Neural cell (in vitro differentiated cells): Measurements from ENCODE around the gene TXNRD3. TPM values are rescaled to one million over a fixed set of nuclear protein-coding genes. Genes with fewer than 3 reads are reported as not detected.
"Not testable (repeated sequence)": the region's sequence is repeated elsewhere in the genome, so short reads cannot be mapped to it uniquely, and the experiment has no call there.

Source experiments
- H2AFZ ChIP-seq: fragments of 200-600, 300-800 bp; sonication (generic), shearing (Covaris generic); 2 replicates; pipeline ENCODE4 v1.6.0; 2014; ENCODE audit warnings: low read depth, mild to moderate bottlenecking, antibody characterized with exemption, low read length, moderate library complexity
- H3F3A ChIP-seq: fragments of 200-600 bp; shearing (Covaris generic); 2 replicates; pipeline ENCODE4 v1.6.1; 2016; ENCODE audit warnings: mild to moderate bottlenecking, moderate library complexity, mixed read lengths, antibody characterized with exemption, low read length; ENCODE audit not compliant: insufficient read depth, poor library complexity, severe bottlenecking
- H3K27ac ChIP-seq: fragments of 200-600, 300-800 bp; sonication (generic), shearing (Covaris generic); 2 replicates; pipeline ENCODE4 v1.5.1; 2014; ENCODE audit warnings: mild to moderate bottlenecking, low read length, moderate library complexity
- H3K27me3 ChIP-seq: fragments of 300-800, 200-600 bp; sonication (generic), shearing (Covaris generic); 2 replicates; pipeline ENCODE4 v1.6.0; 2014; ENCODE audit warnings: mild to moderate bottlenecking, low read depth, low read length, moderate library complexity; ENCODE audit not compliant: insufficient read depth
- H3K36me3 ChIP-seq: fragments of 300-800, 200-600 bp; sonication (generic), shearing (Covaris generic); 2 replicates; pipeline ENCODE4 v1.5.1; 2014; ENCODE audit warnings: mild to moderate bottlenecking, antibody characterized with exemption, low read length, moderate library complexity; ENCODE audit not compliant: insufficient read depth
- H3K4me2 ChIP-seq: fragments of 300-800, 200-600 bp; sonication (generic), shearing (Covaris generic); 2 replicates; pipeline ENCODE4 v1.6.0; 2014; ENCODE audit warnings: mild to moderate bottlenecking, low read length
- H3K4me3 ChIP-seq: fragments of 300-800, 200-600 bp; sonication (generic), shearing (Covaris generic); 2 replicates; pipeline ENCODE4 v1.5.1; 2014; ENCODE audit warnings: mild to moderate bottlenecking, low read length, moderate library complexity
- H3K79me2 ChIP-seq: fragments of 200-600 bp; shearing (Covaris generic); replicated peaks from 2 replicates; pipeline ENCODE4 v1.6.0; 2014; ENCODE audit warnings: mild to moderate bottlenecking, low read length, moderate library complexity; ENCODE audit not compliant: insufficient read depth
- H3K9ac ChIP-seq: fragments of 300-800, 200-600 bp; sonication (generic), shearing (Covaris generic); 2 replicates; pipeline ENCODE4 v1.6.1; 2016; ENCODE audit warnings: mild to moderate bottlenecking, low read length, mixed read lengths
- H3K9me2 ChIP-seq: fragments of 200-600 bp; shearing (Covaris generic); 2 replicates; pipeline ENCODE4 v1.6.1; 2016; ENCODE audit warnings: mild to moderate bottlenecking, low read length, mixed read lengths; ENCODE audit not compliant: insufficient read depth
- H3K9me3 ChIP-seq: fragments of 200-600, 300-800 bp; sonication (generic), shearing (Covaris generic); 2 replicates; pipeline ENCODE4 v1.6.1; 2016; ENCODE audit warnings: mild to moderate bottlenecking, mixed run types, low read length, moderate library complexity, mixed read lengths
- H4K20me1 ChIP-seq: fragments of 200-600 bp; shearing (Covaris generic); 2 replicates; pipeline ENCODE4 v1.6.1; 2016; ENCODE audit warnings: mild to moderate bottlenecking, mixed run types; ENCODE audit not compliant: insufficient read depth
- EP300 ChIP-seq: fragments of 450-650 bp; conservative IDR thresholded peaks from 2 replicates; pipeline ENCODE4 v1.6.1; 2014; ENCODE audit warnings: antibody characterized with exemption, mild to moderate bottlenecking, moderate library complexity; ENCODE audit not compliant: poor library complexity, severe bottlenecking
- EZH2 ChIP-seq: fragments of 200-600, 300-800 bp; shearing (Covaris generic), sonication (generic); IDR thresholded peaks from 2 replicates; pipeline ENCODE4 v1.6.1; 2014; ENCODE audit warnings: antibody characterized with exemption, low read length, borderline replicate concordance, mild to moderate bottlenecking; ENCODE audit not compliant: insufficient read depth, poor library complexity, severe bottlenecking
- MXI1 ChIP-seq: fragments of 450-650 bp; conservative IDR thresholded peaks from 2 replicates; pipeline ENCODE4 v1.6.1; 2014; ENCODE audit warnings: antibody characterized with exemption, mild to moderate bottlenecking; ENCODE audit not compliant: poor library complexity, severe bottlenecking
- POLR2AphosphoS5 ChIP-seq: IDR thresholded peaks from 2 replicates; pipeline ENCODE4 v1.6.1; 2012
- RAD21 ChIP-seq: fragments of 450-650 bp; conservative IDR thresholded peaks from 2 replicates; pipeline ENCODE4 v1.6.1; 2014; ENCODE audit warnings: antibody characterized with exemption, mild to moderate bottlenecking, moderate library complexity
- SMC3 ChIP-seq: fragments of 450-650 bp; conservative IDR thresholded peaks from 2 replicates; pipeline ENCODE4 v1.6.1; 2014; ENCODE audit warnings: antibody characterized with exemption, mild to moderate bottlenecking, moderate library complexity; ENCODE audit not compliant: poor library complexity
- TAF1 ChIP-seq: IDR thresholded peaks from 2 replicates; pipeline ENCODE4 v1.6.1; 2012; ENCODE audit warnings: low read depth
- polyA plus RNA-seq: library from polyadenylated mRNA; depleted of rRNA; stranded (reverse); fragments of >200 nt; gene quantifications from 2 replicates; pipeline ENCODE4 v1.2.3, GENCODE V29; 2014
- TF ChIP-seq, protein P1 (sequence below): IDR thresholded peaks from 2 replicates; pipeline ENCODE4 v1.6.1; 2012; ENCODE audit warnings: borderline replicate concordance
- TF ChIP-seq, protein P2 (sequence below): fragments of 450-650 bp; IDR thresholded peaks from 2 replicates; pipeline ENCODE4 v1.5.1; 2014; ENCODE audit warnings: antibody characterized with exemption, mild to moderate bottlenecking, moderate library complexity; ENCODE audit not compliant: poor library complexity, severe bottlenecking

TXNRD3 gene
- polyA plus RNA-seq, 1 donor from 2014 or later: 2.2 TPM

DNA sequence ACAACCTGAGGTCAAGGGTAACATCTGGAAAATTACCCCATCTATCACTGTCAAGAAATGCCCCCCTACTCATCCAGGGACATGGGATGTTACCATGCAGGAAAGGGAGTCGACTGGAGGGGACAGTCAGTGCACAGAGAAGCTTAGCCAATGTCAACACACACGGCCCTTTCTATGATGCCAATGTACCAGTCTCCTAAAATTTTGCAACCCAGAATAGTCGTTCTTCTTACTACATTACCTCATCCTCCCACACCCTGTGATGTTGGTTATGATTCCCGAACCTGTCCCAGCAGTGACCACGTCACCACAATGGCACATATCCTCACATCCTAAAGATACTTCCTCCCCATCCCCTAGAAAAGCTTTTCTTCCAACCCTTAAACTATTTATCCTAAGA, 20.1 kb downstream of the TXNRD3 start:
- H3K27me3 ChIP-seq: no peaks in the 10 kb centered on the region
- no peak overlapping the region for H3K9ac ChIP-seq
- H3K36me3 ChIP-seq: no peaks in the 10 kb centered on the region
- H4K20me1 ChIP-seq: no peaks in the 10 kb centered on the region
- no peaks in the 10 kb centered on the region for H3K79me2 ChIP-seq
- no peak overlapping the region for H3K4me3 ChIP-seq
- no peak overlapping the region for H3K27ac ChIP-seq
- H3K4me2 ChIP-seq: no peak overlapping the region
- H3F3A ChIP-seq: no peaks in the 10 kb centered on the region
- H3K9me2 ChIP-seq: no peaks in the 10 kb centered on the region
- TF ChIP-seq MXI1 (no peak), RAD21 (no peak), POLR2AphosphoS5 (no peak), EZH2 (no peak), SMC3 (no peak), TAF1 (no peak), EP300 (no peak)
- TF ChIP-seq, protein P1, sequence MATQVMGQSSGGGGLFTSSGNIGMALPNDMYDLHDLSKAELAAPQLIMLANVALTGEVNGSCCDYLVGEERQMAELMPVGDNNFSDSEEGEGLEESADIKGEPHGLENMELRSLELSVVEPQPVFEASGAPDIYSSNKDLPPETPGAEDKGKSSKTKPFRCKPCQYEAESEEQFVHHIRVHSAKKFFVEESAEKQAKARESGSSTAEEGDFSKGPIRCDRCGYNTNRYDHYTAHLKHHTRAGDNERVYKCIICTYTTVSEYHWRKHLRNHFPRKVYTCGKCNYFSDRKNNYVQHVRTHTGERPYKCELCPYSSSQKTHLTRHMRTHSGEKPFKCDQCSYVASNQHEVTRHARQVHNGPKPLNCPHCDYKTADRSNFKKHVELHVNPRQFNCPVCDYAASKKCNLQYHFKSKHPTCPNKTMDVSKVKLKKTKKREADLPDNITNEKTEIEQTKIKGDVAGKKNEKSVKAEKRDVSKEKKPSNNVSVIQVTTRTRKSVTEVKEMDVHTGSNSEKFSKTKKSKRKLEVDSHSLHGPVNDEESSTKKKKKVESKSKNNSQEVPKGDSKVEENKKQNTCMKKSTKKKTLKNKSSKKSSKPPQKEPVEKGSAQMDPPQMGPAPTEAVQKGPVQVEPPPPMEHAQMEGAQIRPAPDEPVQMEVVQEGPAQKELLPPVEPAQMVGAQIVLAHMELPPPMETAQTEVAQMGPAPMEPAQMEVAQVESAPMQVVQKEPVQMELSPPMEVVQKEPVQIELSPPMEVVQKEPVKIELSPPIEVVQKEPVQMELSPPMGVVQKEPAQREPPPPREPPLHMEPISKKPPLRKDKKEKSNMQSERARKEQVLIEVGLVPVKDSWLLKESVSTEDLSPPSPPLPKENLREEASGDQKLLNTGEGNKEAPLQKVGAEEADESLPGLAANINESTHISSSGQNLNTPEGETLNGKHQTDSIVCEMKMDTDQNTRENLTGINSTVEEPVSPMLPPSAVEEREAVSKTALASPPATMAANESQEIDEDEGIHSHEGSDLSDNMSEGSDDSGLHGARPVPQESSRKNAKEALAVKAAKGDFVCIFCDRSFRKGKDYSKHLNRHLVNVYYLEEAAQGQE: no peak
- TF ChIP-seq, protein P2, sequence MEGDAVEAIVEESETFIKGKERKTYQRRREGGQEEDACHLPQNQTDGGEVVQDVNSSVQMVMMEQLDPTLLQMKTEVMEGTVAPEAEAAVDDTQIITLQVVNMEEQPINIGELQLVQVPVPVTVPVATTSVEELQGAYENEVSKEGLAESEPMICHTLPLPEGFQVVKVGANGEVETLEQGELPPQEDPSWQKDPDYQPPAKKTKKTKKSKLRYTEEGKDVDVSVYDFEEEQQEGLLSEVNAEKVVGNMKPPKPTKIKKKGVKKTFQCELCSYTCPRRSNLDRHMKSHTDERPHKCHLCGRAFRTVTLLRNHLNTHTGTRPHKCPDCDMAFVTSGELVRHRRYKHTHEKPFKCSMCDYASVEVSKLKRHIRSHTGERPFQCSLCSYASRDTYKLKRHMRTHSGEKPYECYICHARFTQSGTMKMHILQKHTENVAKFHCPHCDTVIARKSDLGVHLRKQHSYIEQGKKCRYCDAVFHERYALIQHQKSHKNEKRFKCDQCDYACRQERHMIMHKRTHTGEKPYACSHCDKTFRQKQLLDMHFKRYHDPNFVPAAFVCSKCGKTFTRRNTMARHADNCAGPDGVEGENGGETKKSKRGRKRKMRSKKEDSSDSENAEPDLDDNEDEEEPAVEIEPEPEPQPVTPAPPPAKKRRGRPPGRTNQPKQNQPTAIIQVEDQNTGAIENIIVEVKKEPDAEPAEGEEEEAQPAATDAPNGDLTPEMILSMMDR: no peak
- H2AFZ ChIP-seq: no peak overlapping the region
- H3K9me3 ChIP-seq: no peaks in the 10 kb centered on the region

DNA sequence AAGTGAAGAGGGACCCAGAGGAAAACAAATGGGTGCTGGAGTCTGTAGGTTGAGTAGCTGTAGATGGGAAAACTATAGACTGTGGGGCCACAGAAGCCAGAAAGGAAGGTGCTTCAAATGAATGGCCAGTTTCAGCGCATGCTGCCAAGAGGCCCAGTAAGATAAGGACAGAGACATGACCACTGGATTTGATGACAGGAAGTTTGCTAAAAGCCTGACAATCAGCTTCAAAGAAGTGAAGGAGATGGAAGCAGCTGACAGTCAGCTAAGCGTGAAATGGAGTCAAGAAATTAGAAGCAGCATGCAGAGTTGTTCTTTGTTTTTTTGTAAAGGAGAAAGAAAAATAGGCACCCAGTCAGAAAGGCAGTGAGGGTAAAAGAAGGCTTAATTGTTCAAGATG, 24.9 kb downstream of the TXNRD3 start:
- no peak overlapping the region for H2AFZ ChIP-seq
- no peaks in the 10 kb centered on the region for H3K79me2 ChIP-seq
- no peak for TF ChIP-seq POLR2AphosphoS5
- TF ChIP-seq EP300: no peak
- no peak for TF ChIP-seq MXI1
- no peak for TF ChIP-seq RAD21
- TF ChIP-seq SMC3: no peak
- TF ChIP-seq, protein P2: no peak
- TF ChIP-seq TAF1: no peak
- H3K27ac ChIP-seq: no peak overlapping the region
- no peak overlapping the region for H3K9ac ChIP-seq
- H3K9me3 ChIP-seq: no peaks in the 10 kb centered on the region
- no peaks in the 10 kb centered on the region for H3F3A ChIP-seq
- no peaks in the 10 kb centered on the region for H4K20me1 ChIP-seq
- no peaks in the 10 kb centered on the region for H3K27me3 ChIP-seq
- H3K4me2 ChIP-seq: no peak overlapping the region
- H3K36me3 ChIP-seq: no peaks in the 10 kb centered on the region
- no peaks in the 10 kb centered on the region for H3K9me2 ChIP-seq
- no peak overlapping the region for H3K4me3 ChIP-seq

DNA sequence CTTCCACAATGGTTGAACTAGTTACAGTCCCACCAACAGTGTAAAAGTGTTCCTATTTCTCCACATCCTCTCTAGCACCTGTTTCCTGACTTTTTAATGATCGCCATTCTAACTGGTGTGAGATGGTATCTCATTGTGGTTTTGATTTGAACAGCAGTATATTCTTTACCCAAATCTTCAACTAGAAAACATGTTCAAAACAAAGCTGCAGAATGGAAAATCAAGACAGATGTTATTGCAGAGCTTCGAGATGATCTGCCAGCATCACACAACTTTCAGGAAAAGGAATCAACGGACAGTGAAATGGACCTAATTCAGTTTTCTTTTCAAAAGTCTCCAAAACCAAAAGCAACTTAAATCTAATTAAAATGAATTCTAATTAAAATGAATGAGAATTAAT, 29.2 kb downstream of the TXNRD3 start:
- not testable (repeated sequence) for H3K27me3 ChIP-seq, H3K79me2 ChIP-seq, H3K36me3 ChIP-seq, H3F3A ChIP-seq, H3K9me3 ChIP-seq, H3K27ac ChIP-seq, H3K4me2 ChIP-seq, H3K4me3 ChIP-seq, H3K9me2 ChIP-seq, H3K9ac ChIP-seq, H2AFZ ChIP-seq, H4K20me1 ChIP-seq
